Stimulated activated CD4-positive, alpha-beta T cell treated with anti-CD3 and anti-CD28 coated beads, Interleukin-2, amount 100 ng/mL, for 48 hours (primary cell): ENCODE data around the gene DHRS12.

Experiments used
- DNase-seq, 2 donors: peaks; one replicate each; pipeline ENCODE4 v3.0.0-alpha.2; 2020

DHRS12 gene

DNA sequence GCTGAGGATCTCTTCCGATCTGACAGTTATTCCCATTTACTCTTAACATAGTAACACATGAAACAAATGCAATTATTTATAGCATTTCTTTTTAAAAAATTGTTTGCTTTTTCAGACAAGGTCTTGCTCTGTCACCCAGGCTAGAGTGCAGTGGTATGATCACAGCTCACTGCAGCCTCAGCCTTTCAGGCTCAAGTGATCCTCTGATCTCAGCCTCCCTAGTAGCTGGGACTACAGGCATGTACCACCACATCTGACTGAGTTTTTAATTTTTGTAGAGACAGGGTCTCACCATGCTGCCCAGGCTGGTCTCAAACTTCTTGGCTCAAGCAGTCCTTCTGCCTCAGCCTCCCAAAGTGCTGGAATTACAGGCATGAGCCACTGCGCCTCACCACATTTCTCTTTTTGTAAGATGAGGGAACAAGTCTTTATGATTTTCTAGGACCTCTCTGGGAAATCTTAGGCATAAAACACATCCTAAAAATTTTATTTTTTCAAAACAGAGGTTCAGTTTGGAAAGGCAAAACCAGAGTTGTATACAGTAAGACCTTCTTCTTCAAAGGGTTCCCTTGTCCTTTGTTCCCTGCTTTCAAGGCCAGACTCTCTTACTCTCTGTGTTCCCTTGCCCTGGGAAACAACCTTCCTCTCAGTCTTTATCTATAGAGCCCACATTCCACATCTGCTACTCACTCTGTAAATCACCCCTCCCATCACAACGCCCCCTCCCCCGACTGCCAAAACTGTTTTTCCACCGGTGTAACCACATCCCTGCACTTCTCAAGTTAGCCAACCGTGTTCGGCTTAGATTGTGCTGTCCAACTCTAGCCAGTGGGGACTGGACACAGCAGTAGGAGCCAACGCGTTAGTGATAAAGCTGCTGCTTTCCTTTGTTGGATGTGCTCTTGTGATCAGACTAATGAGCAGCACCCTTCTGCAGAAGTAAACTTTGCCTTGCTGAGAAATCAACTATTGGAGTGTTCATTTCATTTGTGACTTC lies 56.2 kb downstream of the DHRS12 start:
- no peak for DNase-seq

DNA sequence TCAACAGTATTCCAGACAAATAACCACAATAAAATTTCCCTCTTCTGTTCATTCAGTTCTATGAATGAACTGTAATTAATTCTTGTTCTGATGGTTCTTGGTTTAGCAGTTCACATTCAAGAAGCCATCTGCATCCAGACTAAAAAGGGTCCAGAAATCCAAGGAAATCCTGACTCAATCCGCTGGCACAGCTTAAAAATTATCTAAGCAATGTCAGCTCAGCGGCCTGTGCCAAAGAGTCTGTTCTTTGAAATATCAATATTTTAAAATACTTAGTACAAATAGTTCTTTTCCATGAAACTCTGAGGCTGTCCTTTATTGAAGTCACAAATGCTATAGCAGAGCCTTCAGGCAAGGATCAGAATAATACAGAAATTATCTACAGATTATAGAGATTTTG lies 57.2 kb downstream of the DHRS12 start:
- DNase-seq: no peak

DNA sequence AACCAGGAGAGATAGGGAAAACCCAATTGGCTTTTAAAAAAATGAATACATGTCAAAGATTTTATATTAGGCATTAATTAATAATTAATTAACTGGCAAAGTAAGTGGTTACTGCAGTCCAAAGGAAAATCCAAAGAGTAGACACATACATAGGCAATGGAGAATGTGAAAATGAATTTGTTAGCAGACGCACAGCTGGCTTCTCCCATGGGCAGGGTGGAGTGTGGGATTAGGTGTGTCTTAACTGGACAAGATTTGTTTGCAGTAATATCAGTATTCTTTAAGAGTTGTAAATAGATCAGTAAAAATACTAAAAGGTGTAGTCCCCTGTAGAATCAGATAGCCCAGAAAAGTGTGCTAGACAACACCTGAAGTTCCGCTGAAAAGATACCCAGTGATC lies 58.7 kb downstream of the DHRS12 start:
- no peak for DNase-seq

DNA sequence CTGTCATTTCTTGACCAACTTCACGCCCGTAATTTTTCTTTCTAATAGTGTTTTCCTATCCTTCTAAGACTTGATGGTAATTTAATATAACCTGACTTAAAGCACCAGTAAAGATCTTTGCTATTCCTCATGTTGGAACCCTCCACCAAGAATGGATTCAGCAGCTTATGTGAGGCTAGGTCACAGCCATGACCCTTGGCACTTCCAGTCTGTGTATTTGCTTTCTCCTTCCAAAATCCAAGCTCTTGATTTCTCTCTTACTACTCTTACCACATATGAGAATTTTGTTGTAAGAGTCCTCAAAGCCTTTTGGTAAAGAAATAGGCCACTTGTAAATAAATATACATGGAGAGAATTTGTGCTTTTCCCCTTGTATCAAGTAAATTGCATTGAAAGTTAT lies 61.4 kb downstream of the DHRS12 start:
- DNase-seq: no peak

DNA sequence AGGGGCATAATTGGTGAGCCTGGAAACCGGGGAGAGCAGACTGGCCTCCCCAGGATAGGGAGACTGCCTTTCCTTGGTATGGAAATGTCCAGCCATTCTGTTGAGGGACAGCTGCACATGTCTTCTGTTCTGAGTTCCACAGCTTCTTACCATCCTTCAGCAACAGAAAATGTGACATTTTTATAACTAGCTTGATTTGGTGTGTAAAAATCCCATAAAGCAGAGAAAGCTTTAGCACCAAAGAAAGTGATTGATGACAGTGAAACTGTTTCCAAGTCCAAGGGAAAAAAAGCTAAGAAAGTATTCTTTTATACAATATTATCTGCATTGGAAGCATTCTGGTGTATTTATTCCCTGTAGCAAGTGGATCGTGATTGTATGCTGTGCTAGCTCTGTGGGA lies 61.9 kb downstream of the DHRS12 start:
- no peak for DNase-seq

DNA sequence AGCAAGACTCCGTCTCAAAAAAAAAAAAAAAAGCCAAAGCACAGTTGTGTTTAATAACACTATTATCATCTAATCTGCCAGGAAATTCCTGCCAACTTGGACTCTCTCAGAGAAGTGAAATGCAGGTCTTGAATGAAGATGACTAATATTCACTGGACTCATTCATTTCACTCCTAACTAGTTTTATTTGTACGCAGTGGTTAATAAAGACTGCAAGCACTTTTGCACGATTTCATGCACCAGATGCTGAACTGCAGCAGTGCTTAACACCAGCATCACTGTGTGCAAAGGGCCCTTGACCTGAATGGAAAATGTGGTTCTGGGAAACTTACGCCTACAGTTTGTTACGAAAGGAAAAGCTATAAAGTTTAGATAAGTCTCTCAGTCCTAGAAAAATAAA lies 63.3 kb downstream of the DHRS12 start:
- DNase-seq: no peak

DNA sequence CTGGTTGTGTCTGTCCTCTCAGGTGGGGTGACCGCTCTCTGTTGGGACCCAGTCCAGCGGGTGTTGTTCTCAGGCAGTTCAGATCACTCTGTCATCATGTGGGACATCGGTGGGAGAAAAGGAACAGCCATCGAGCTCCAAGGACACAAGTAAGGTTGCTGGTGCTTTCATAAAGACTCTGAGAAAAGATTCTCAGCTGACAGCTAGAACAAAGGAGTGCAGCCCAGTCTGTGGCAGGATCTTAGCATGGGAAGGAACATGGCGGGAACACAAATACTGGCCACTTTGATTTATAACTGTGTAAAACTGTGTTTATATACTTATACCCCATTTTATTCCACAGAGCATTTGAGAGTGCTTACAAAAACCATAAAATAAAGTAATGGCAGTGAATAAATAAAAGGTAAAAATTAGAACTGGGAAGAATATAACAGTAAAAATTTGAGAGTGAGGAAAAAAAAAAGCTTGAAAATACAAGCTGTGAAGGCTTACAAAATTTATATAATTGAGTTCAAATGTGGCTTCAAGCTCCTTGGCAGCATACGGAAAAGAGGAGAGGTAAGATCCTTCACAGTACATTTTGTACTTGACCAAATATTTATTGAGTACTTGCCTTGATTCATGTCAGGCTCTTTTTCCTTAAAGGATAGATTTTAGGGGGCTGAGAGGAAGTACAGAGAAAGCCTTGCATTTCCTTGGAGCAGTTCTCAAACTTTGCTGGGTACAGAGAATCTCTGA lies 64.8 kb downstream of the DHRS12 start:
- DNase-seq: no peak

DNA sequence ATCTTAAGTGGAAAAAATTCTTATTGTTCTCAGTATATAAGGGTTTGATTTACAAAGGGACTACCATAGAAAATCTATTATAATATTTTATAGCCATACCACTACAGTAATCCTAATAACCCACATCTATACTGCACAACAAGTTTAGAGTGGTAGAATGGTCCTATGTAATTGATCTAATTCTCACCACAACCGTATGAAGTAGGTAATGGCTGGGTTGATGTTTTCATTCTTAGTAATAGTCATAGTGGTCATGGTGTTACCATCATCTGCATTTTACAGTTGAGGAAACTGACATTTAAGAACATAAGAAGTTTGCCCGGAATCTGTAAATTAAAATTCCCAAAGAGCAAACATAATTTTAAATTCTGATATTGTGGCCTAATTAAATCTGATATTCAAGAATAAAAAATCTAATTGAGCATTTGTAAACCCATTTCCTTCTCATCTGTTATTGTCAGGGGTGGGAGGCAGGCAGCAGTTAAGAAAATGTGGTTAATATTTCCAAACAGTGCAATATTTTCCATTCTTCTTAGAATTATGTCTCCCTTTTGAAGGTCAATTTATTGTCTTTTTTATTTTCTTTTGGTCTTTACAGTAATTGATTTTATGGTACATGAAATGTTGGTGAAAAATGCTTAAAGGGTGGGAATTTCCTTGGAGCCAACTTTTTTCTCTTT lies 65.6 kb downstream of the DHRS12 start:
- DNase-seq: no peak

DNA sequence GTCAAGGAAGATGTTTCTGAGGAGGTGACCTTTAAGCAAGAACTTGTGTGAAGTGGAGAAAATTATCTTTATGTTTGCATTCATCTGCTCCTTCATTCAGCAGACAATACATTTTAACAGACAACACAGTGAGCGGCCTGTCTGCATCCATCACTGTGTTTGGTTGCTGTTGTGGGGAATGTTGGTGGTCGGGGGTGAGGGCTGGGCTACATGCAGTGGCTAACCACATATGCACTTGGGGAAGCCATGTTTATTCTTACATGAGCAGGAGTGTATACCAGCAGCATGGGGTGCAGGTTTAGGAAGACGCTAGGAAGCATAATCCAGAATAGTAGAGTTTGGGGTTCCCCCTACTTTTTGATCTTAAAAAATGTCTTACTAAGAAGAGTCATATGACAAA lies 66.4 kb downstream of the DHRS12 start:
- no peak for DNase-seq

DNA sequence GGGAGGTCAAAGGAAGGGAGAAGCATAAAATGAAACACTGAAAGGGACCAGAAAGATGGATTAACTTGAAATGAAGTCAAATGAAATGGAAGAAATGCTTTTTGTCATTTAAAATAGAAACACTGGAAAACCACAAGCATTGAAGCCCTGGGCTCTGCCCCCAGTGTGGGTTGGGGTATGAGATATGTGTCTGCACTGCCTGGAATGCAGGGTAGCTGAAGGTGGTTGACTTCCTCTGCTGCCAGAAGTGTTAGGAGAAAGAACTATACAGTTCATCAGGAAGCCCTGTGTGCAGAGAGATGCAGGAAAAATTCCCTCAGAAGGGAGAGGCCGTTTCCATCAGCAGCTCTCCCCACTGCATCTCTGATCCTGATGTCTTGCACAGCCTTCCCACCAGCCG lies 69.2 kb downstream of the DHRS12 start:
- no peak for DNase-seq

DNA sequence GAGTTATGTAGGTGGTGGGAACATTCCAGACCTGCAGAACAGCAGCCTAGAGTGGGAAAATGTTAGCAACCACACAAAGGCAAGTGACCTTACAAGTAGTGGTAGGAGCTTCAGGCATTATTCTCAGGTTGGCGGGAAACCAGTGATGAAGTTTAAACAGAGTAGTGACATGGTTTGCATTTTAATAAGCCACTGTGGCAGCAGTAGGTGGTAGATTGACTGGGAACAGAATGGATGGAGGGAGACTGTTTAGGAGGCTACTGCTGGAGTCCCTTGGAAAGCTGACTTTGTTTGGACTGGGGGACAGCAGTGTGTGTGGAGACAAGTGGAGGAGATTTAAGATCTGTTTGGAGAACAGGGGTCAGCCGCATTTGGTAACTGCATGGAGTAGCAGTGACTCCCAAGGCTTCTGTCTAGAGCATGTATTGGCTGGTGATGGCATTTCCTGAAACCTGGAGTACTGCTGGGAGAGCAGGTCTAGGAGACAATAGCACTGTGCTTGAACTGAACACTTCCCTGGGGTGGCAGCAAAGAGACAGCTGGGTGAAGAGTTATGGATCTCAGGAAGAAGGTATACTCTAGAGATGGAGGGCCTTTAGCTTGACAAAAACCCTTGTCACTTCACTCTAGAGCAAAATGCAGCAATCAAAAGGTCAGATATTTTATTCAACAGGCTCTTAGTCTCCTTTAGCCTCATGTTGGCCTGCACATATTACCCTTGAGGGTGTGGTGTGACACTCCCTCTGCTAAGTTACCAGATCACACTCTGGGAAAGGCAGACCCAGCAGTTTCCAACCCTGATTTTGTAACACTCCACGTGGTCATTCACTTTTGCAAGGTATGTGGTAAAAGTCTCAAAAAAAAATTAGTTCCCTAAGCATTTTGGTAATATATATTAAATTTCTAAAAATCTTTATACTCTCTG lies 70.3 kb downstream of the DHRS12 start:
- DNase-seq: no peak

DNA sequence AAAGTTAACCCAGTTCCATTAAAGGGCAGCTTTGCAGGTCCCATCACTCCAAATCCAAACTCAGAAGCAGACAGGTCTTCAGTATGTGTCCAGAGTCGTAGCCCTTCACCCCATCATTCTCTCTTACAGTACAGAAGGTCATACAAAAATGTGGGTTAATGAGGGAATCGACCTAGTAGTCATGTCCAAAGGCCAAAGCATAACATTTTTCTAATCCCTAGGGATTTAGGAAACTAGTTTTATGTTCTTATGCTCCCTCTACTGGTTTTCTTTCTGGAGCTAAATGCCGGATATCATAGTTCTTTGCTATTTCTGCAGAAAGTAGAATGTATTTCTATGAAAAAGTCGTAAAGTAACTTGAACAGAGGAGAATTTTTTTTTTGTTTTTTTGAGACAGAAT lies 72.2 kb downstream of the DHRS12 start:
- no peak for DNase-seq

DNA sequence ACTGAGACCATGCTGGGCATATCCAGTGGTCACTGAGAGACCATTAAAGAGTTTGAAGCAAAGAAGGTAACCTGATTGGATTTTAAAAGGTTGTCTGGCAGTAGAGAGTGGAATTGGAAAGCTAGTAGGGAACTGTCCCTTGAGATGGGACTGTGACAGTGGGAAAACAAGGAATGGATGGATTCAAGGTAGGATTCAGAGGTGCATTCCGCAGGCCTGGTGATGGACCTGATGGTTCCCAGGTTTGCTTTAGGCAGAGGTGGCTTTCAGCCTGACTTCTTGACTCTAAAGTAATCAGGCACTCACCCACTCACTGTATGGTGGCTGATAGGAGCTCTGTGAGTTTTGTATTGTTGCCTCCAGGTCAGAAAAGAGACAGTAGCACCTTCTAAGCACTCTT lies 73.0 kb downstream of the DHRS12 start:
- no peak for DNase-seq

DNA sequence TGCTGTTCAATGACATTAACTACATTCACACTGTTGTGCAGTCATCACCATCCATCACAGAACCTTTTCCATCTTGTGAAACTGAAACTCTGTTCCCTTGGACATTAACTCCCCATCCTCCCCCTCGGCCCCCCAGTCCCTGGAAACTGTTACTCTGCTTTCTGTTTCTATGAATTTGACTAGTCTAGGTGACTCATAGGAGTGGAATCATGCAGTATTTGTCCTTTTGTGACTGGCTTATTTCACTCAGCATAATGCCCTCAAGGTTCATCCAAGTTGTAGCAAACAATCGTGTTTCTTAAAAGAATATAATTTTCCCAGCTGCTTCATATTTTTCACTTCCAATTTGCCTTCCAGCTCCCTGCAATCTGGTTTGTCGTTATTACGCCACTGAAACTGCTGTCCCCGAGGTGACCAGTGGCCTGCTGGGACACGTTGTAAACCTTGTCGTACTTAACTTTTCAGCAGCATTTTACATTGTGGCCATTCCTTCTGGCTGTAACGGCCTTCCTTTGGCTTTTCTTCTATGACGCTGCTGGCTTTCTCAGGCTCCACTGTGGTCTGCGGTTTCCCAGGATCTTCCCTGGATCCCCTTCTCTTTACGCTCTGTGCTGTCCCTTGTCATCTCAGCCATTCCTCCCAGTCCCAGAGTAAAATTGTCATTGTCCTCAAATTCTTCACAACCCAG lies 74.0 kb downstream of the DHRS12 start:
- DNase-seq: peak; percentile 15 to 20

DNA sequence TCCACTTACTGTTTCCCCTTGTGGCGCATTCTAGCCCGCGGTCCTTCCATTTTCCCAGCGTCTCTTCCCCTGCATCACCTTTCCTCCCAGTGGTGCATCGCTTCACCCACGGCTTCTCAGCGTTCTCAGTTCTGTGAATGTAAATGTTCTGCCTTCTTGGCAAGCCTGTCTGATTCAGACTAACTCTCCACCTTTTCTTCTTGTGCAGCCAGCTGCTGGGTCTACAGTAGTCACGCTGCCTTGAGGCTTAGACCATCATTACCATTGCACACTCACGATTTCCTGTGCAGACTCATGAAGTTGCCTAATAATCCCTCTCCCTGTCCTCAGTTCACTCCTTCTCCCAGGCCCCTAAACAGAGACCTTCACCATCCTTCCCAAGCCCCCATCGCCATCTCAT lies 75.0 kb downstream of the DHRS12 start:
- DNase-seq: no peak

DNA sequence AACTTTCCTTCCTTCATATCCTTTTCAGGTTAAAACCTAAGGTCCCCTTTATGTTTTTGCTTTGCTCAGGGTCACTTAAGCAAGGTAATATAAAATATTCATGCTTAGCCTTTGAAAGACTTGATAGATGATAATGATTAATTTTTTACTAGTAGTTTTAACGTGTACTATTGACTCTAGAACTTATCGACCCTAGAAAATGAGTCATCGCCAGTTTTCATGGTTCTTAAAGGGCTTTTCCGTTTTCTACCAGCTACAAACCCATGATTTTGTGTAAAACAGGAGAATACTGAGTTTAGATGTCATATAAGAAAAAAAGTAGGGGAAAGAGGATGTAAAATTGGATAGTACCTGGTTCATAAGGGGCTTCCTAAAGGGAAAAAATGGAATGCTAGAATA lies 75.7 kb downstream of the DHRS12 start:
- no peak for DNase-seq

DNA sequence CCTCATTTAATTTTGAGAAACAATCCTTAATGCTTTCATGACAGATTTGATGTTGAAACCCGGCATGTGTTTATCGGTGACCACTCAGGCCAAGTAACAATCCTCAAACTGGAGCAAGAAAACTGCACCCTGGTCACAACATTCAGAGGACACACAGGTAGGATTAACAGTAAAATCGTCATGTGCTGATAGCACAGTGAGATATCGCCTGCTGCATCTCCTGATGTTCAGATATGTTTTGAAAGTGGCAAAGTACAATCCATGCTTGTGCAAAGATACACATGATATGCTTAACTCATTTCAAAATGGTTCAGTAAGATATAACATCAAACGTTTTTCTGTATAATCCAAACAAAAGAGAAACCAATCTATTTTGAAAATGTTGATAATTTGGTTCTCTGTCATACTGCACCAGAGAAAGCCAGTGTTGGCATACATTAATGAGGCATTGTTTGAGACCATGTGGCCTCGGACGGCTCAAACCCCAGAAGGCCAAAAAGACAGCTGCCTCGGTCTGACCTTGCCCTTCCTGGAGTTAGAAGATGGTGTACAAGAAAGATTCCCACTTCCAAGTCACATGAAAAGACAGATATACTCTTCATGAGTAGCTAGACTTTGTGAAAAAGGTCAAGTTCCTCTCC lies 76.2 kb downstream of the DHRS12 start:
- DNase-seq: no peak

DNA sequence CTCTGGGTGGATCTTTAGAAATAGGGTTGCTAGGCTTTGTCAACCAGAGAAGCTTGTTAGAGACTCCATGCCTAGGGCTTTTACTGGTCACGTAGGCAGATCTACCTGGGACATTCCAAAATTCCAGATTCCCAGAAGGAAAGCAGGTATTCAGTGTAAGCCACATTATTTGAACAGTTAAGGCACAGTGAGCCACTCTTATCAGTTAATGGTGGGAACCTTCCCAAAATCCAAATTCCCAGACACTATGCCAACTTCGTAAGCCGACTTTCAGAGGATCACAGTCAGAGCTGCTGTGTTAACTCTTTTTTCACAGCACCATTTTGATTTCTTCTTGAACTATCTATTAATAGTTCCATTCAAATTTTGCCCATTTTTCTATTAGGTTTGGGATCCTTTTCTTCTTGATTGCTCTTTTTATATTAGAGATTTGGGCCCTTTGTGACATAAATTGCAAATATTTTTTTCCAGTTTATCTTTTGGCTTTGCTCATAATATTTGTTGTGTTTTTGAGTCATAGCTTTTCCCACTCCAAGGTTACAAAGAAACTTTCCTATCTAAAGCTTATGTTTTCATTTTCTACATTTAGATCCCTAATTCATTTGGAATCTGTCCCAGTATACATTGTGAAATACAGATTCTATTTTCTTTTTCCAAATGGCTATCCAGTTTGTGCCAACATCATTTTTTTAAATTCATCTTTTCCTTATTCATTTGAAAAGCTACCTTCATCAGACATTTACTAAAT lies 77.3 kb downstream of the DHRS12 start:
- DNase-seq: no peak

DNA sequence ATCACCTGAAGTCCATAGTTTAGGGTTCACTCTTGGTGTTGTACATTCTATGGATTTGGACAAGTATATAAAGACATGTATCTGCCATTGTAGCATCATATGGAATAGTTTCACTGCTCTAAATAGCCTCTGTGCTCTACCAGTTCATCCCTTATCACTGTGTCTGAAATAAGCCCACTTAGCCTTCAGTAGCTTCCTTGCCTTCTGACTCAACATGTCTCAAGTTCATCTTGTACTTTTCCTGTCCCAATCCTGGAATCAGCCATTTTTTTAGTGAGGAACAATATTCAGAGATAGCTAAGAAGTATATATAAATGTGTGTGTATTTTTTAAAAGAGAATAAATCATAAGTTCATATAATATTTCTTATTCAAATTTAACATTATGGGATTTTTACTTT lies 79.2 kb downstream of the DHRS12 start:
- no peak for DNase-seq

DNA sequence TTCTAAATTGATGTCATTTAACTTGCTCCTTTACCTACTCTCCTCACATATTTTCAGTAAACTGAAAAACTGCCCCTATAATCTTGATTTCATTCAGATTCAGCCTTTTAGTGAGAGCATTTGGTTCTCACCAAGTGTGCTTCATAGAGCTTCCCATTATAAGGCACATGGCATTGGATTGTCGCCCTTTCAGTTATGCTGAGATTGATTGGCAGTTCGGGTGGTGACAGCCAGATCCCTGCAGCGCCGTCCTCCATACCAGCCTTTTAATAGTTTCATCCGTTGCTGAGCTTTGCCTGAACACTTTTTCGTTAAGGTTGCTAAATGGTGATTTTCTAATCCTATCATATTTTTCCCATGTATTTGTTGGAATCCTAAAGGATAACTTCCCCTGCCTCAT lies 80.4 kb downstream of the DHRS12 start:
- DNase-seq: no peak

DNA sequence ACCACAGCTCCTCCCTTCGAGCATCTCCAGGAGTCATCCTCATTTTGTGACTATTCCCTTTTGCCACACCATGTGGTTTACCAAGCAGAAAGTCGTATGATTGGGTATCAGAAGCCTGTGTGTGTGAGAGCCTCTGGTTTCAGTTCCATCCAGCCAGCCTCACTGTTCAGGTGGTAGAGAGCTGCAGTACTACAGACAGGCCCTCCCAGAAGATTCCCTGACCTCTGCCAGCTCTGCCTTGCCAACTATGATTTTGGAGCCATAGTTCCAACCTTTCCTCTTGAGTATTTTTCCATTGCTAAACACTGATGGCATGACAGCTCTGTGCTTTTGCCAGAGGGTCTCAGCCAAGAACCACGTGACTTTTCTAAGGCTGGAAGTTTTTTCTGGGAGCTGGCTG lies 82.5 kb downstream of the DHRS12 start:
- DNase-seq: no peak
